HAP-1 (cell line): ENCODE measurements around the gene COL23A1.

Source experiments
- DNase-seq, 2 experiments: peaks; one replicate each; pipeline ENCODE4 v3.0.0-alpha.2; 2016 to 2020; ENCODE audit warnings: low spot score in 2 of 2
- H3K27me3 ChIP-seq: fragments of 250-450 bp; sonication (Bioruptor Pico); 2 replicates; pipeline ENCODE4 v1.5.1; 2020; ENCODE audit warnings: low read depth, mild to moderate bottlenecking, moderate library complexity
- H3K36me3 ChIP-seq: fragments of 250-450 bp; sonication (Bioruptor Pico); replicated peaks from 2 replicates; pipeline ENCODE4 v1.5.1; 2020; ENCODE audit warnings: mild to moderate bottlenecking
- H3K4me1 ChIP-seq: fragments of 250-450 bp; sonication (Bioruptor Pico); 2 replicates; pipeline ENCODE4 v1.5.1; 2020; ENCODE audit warnings: mild to moderate bottlenecking
- H3K4me3 ChIP-seq: fragments of 250-450 bp; sonication (Bioruptor Pico); 2 replicates; pipeline ENCODE4 v1.5.1; 2020; ENCODE audit warnings: mild to moderate bottlenecking, moderate library complexity
- H3K9me3 ChIP-seq: fragments of 250-450 bp; sonication (Bioruptor Pico); 2 replicates; pipeline ENCODE4 v1.5.1; 2020; ENCODE audit warnings: mild to moderate bottlenecking, moderate library complexity
- in situ Hi-C: fragments of 300-500 bp; cut with MboI; formaldehyde crosslinking; loops from 3 replicates; pipeline ENCODE4 v1.14.3; 2020; ENCODE audit warnings: low sequenced_read_pairs, inconsistent platforms, mixed read lengths

Gene COL23A1

GRCh38 chr5:178359738-178360137, 230.5 kb downstream of the COL23A1 start:
- H3K4me1 ChIP-seq: no peaks in the 10 kb centered on the region
- no peak for DNase-seq
- H3K27me3 ChIP-seq: peaks cover 3% of the 10 kb centered on the region; the same call in 1 of the 2 replicates

GRCh38 chr5:178357678-178358077, 232.5 kb downstream of the COL23A1 start:
- DNase-seq: no peak
- no peaks in the 10 kb centered on the region for H3K9me3 ChIP-seq
- no peaks in the 10 kb centered on the region for H3K36me3 ChIP-seq
- H3K4me1 ChIP-seq: no peaks in the 10 kb centered on the region
- no peak overlapping the region for H3K4me3 ChIP-seq
- H3K27me3 ChIP-seq: no peaks in the 10 kb centered on the region; the same call in 1 of the 2 replicates
- in situ Hi-C loops: no loop called here

More at GRCh38 chr5:178359738-178360137, 230.5 kb downstream of the COL23A1 start:
- H3K36me3 ChIP-seq: no peaks in the 10 kb centered on the region
- in situ Hi-C loops: no loop called here
- H3K4me3 ChIP-seq: no peak overlapping the region
- H3K9me3 ChIP-seq: no peaks in the 10 kb centered on the region

- H3K27me3 ChIP-seq: no peaks in the 10 kb centered on the region; the same call in 1 of the 2 replicates
- in situ Hi-C loops: no loop called here
- no peak overlapping the region for H3K4me3 ChIP-seq
- H3K9me3 ChIP-seq: no peaks in the 10 kb centered on the region
- no peaks in the 10 kb centered on the region for H3K36me3 ChIP-seq
- H3K4me1 ChIP-seq: no peaks in the 10 kb centered on the region
- DNase-seq: no peak
Measured at GRCh38 chr5:178357121-178357521, 233.1 kb downstream of the COL23A1 start.

GRCh38 chr5:178356431-178356872, 233.7 kb downstream of the COL23A1 start:
- in situ Hi-C loops: no loop called here
- Histone ChIP-seq H3K4me3 (no peak overlapping the region), H3K9me3 (no peaks in the 10 kb centered on the region), H3K4me1 (no peaks in the 10 kb centered on the region), H3K36me3 (no peaks in the 10 kb centered on the region), H3K27me3 (no peaks in the 10 kb centered on the region; the same call in 1 of the 2 replicates)
- DNase-seq: no peak

- Histone ChIP-seq H3K36me3 (no peaks in the 10 kb centered on the region), H3K9me3 (no peaks in the 10 kb centered on the region), H3K27me3 (no peaks in the 10 kb centered on the region), H3K4me1 (no peaks in the 10 kb centered on the region), H3K4me3 (no peak overlapping the region)
- in situ Hi-C loops: no loop called here
- no peak for DNase-seq
Measured at GRCh38 chr5:178355671-178356070, 234.5 kb downstream of the COL23A1 start.

- no peaks in the 10 kb centered on the region for H3K36me3 ChIP-seq
- H3K27me3 ChIP-seq: no peaks in the 10 kb centered on the region
- DNase-seq: no peak
- in situ Hi-C loops: no loop called here
- H3K4me1 ChIP-seq: no peaks in the 10 kb centered on the region
- no peak overlapping the region for H3K4me3 ChIP-seq
- no peaks in the 10 kb centered on the region for H3K9me3 ChIP-seq
Measured at GRCh38 chr5:178353461-178353860, 236.7 kb downstream of the COL23A1 start.

GRCh38 chr5:178352035-178352349, 238.2 kb downstream of the COL23A1 start:
- no peaks in the 10 kb centered on the region for H3K4me1 ChIP-seq
- DNase-seq: no peak
- H3K36me3 ChIP-seq: no peaks in the 10 kb centered on the region
- in situ Hi-C loops: no loop called here
- no peaks in the 10 kb centered on the region for H3K27me3 ChIP-seq
- no peak overlapping the region for H3K4me3 ChIP-seq
- H3K9me3 ChIP-seq: no peaks in the 10 kb centered on the region

GRCh38 chr5:178351221-178352034, 238.8 kb downstream of the COL23A1 start:
- H3K9me3 ChIP-seq: no peaks in the 10 kb centered on the region
- H3K4me1 ChIP-seq: no peaks in the 10 kb centered on the region
- no peaks in the 10 kb centered on the region for H3K36me3 ChIP-seq
- in situ Hi-C loops: no loop called here
- no peak overlapping the region for H3K4me3 ChIP-seq
- no peak for DNase-seq
- no peaks in the 10 kb centered on the region for H3K27me3 ChIP-seq

GRCh38 chr5:178350361-178351220, 239.6 kb downstream of the COL23A1 start:
- Histone ChIP-seq H3K9me3 (no peaks in the 10 kb centered on the region), H3K4me3 (no peak overlapping the region), H3K4me1 (no peaks in the 10 kb centered on the region), H3K36me3 (no peaks in the 10 kb centered on the region), H3K27me3 (no peaks in the 10 kb centered on the region)
- no peak for DNase-seq
- in situ Hi-C loops: no loop called here

GRCh38 chr5:178349625-178350353, 240.4 kb downstream of the COL23A1 start:
- Histone ChIP-seq H3K36me3 (no peaks in the 10 kb centered on the region), H3K4me3 (no peak overlapping the region), H3K9me3 (no peaks in the 10 kb centered on the region), H3K27me3 (no peaks in the 10 kb centered on the region), H3K4me1 (no peaks in the 10 kb centered on the region)
- DNase-seq: no peak
- in situ Hi-C loops: no loop called here

GRCh38 chr5:178349075-178349511, 241.1 kb downstream of the COL23A1 start:
- H3K9me3 ChIP-seq: no peaks in the 10 kb centered on the region
- H3K27me3 ChIP-seq: no peaks in the 10 kb centered on the region
- no peaks in the 10 kb centered on the region for H3K4me1 ChIP-seq
- DNase-seq: no peak
- H3K36me3 ChIP-seq: no peaks in the 10 kb centered on the region
- no peak overlapping the region for H3K4me3 ChIP-seq
- in situ Hi-C loops: no loop called here

GRCh38 chr5:178348356-178349074, 241.7 kb downstream of the COL23A1 start:
- Histone ChIP-seq H3K4me3 (no peak overlapping the region), H3K27me3 (no peaks in the 10 kb centered on the region), H3K4me1 (no peaks in the 10 kb centered on the region), H3K36me3 (no peaks in the 10 kb centered on the region), H3K9me3 (no peaks in the 10 kb centered on the region)
- in situ Hi-C loops: no loop called here
- no peak for DNase-seq

- Histone ChIP-seq H3K9me3 (no peaks in the 10 kb centered on the region), H3K36me3 (no peaks in the 10 kb centered on the region), H3K4me3 (no peak overlapping the region), H3K27me3 (no peaks in the 10 kb centered on the region), H3K4me1 (no peaks in the 10 kb centered on the region)
- DNase-seq: no peak
- in situ Hi-C loops: no loop called here
Measured at GRCh38 chr5:178347956-178348355, 242.2 kb downstream of the COL23A1 start.
